Sigmoid colon (tissue), 7 donors: ENCODE results near the gene LMF1. TPM values are rescaled to one million over a fixed set of nuclear protein-coding genes. Genes with fewer than 3 reads are reported as not detected.

Source experiments
- DNase-seq: peaks from one replicate; pipeline ENCODE4 v3.0.0-alpha.2; 2019
- H3K27ac ChIP-seq, 4 donors: fragments of 200-600 bp; sonication (generic); one replicate each; pipeline ENCODE4 v1.5.1; 2016 to 2019; ENCODE audit warnings: mild to moderate bottlenecking in 1 of 4
- H3K27me3 ChIP-seq, 3 donors: fragments of 200-600 bp; sonication (generic); one replicate each; pipeline ENCODE4 v1.5.1; 2019; ENCODE audit warnings: mild to moderate bottlenecking in 1 of 3
- H3K36me3 ChIP-seq, 4 donors: fragments of 200-600 bp; sonication (generic); one replicate each; pipeline ENCODE4 v1.5.1; 2016 to 2019
- H3K4me1 ChIP-seq, 4 donors: fragments of 200-600 bp; sonication (generic); one replicate each; pipeline ENCODE4 v1.5.1; 2017 to 2019
- H3K4me3 ChIP-seq, 4 donors: fragments of 200-600 bp; sonication (generic); one replicate each; pipeline ENCODE4 v1.5.1; 2017 to 2019; ENCODE audit warnings: mild to moderate bottlenecking in 2 of 4, moderate library complexity in 1 of 4
- H3K9me3 ChIP-seq, 4 donors: fragments of 200-600 bp in 3 of 4; sonication (generic) in 3 of 4; one replicate each; pipeline versions ENCODE4 v1.5.1 to v1.6.1; 2013 to 2019
- EP300 ChIP-seq, 4 donors: sonication (generic); formaldehyde crosslinking; IDR thresholded peaks; one replicate each; pipeline ENCODE4 v1.6.1; 2017; ENCODE audit warnings: antibody characterized with exemption in 4 of 4
- POLR2A ChIP-seq, 2 donors: fragments of 450-650 bp; IDR thresholded peaks; one replicate each; pipeline ENCODE4 v1.6.1; 2016; ENCODE audit warnings: antibody characterized with exemption in 2 of 2, mild to moderate bottlenecking in 2 of 2, moderate library complexity in 2 of 2
- POLR2AphosphoS5 ChIP-seq, 4 donors: sonication (generic); formaldehyde crosslinking; IDR thresholded peaks; one replicate each; pipeline ENCODE4 v1.6.1; 2017; ENCODE audit warnings: antibody characterized with exemption in 4 of 4
- WGBS, 2 donors: extraction: QIAGEN DNeasy Blood & Tissue Kit; methylation state at CpG; one replicate each; pipeline ENCODE4 v1.1.7; 2013; 5-methylcytosine and 5-hydroxymethylcytosine counted together
- intact Hi-C: fragments of 100-400 bp; cut with DNase I; formaldehyde crosslinking; loops from one replicate; pipeline ENCODE4 v1.15.1; 2023
- polyA plus RNA-seq, 3 donors: library from polyadenylated mRNA; stranded (reverse); fragments of 200-250 nt; gene quantifications; one replicate each; pipeline ENCODE4 v1.2.3, GENCODE V29; 2013
- total RNA-seq, 4 donors: library from RNA; depleted of rRNA; stranded (reverse); fragments of >200 nt; gene quantifications; one replicate each; pipeline ENCODE4 v1.1.0, GENCODE V29; 2016
- TF ChIP-seq, protein P1 (sequence below), 4 experiments: fragments of 450-650 bp in 3 of 4; fragments of 200-600 bp in 1 of 4; IDR thresholded peaks; one replicate each; pipeline ENCODE4 v1.5.1; 2016 to 2019; ENCODE audit warnings: antibody characterized with exemption in 4 of 4, mild to moderate bottlenecking in 3 of 4, moderate library complexity in 2 of 4
- donor health status: healthy with polysubstance abuse.
- donor health status: Bipolar disorder and iron deficiency.
- donor health status: healthy.

The LMF1 gene
- total and polyA plus RNA-seq, 7 donors, result 1.2 to 34.1 (median 19.9) TPM

DNA sequence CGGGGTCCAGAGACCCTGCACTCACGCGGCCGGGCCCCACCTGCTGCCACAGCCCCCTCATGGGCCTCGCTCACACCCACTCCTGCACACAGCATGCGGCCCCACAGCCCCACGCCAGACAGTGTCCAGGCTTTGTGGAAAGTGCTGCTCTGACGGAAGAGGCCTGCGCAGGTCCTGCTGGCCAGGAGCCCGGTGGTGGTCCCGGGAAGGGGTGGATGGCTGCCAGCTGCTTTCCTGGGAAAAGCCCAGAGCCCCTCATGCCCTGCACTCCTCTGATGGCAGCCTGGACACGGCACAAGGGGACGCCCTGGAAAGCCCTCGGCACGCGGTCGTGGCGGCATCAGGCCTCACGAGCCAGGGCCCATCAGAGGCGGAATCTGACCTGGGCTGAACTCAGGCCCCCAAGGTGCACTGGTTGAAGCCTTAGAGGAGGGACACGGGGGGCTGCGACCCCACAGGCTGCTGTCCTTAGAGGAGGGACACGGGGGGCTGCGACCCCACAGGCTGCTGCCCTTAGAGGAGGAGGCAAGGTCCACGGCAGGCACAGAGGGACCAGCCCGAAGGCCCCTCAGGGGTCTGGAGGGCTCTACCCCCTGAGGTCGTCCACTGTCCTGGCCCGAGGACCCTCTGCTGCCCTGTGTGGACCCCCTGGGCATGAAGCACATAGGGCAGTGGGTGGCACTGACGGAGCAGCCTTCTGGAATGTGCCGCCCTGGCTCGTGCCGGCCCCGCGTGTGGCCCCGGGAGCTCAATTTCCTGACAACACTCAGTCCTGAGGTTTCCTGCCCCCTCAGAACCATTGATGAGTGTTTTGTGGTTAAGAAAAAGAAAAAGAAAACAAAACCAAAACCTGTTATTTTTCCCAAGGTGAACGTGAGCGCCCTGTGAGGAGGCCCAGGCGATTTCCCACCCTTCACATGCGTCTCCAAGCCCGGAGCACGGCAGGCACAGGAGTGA lies 32.9 kb upstream of the LMF1 start:
- peaks cover 0 to 21% (median 0%) of the 10 kb centered on the region in 3 donors for H3K27me3 ChIP-seq
- intact Hi-C loops, result no loop called here
- TF ChIP-seq EP300 (IDR thresholded peaks at IDR 0.05) (no peak), POLR2A (IDR thresholded peaks at IDR 0.05) (no peak), POLR2AphosphoS5 (IDR thresholded peaks at IDR 0.05) (no peak)
- TF ChIP-seq, protein P1, sequence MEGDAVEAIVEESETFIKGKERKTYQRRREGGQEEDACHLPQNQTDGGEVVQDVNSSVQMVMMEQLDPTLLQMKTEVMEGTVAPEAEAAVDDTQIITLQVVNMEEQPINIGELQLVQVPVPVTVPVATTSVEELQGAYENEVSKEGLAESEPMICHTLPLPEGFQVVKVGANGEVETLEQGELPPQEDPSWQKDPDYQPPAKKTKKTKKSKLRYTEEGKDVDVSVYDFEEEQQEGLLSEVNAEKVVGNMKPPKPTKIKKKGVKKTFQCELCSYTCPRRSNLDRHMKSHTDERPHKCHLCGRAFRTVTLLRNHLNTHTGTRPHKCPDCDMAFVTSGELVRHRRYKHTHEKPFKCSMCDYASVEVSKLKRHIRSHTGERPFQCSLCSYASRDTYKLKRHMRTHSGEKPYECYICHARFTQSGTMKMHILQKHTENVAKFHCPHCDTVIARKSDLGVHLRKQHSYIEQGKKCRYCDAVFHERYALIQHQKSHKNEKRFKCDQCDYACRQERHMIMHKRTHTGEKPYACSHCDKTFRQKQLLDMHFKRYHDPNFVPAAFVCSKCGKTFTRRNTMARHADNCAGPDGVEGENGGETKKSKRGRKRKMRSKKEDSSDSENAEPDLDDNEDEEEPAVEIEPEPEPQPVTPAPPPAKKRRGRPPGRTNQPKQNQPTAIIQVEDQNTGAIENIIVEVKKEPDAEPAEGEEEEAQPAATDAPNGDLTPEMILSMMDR (IDR thresholded peaks at IDR 0.05), result no peak
- no peaks in the 10 kb centered on the region for H3K36me3 ChIP-seq
- H3K27ac ChIP-seq, result no peak overlapping the region
- DNase-seq, result no peak
- H3K4me3 ChIP-seq, result no peak overlapping the region
- 73 to 75% methylated on average over 41 of the region's 41 CpGs for WGBS, 2 donors
- H3K9me3 ChIP-seq, result no peaks in the 10 kb centered on the region
- peaks cover 0 to 12% (median 8%) of the 10 kb centered on the region in 4 donors for H3K4me1 ChIP-seq

DNA sequence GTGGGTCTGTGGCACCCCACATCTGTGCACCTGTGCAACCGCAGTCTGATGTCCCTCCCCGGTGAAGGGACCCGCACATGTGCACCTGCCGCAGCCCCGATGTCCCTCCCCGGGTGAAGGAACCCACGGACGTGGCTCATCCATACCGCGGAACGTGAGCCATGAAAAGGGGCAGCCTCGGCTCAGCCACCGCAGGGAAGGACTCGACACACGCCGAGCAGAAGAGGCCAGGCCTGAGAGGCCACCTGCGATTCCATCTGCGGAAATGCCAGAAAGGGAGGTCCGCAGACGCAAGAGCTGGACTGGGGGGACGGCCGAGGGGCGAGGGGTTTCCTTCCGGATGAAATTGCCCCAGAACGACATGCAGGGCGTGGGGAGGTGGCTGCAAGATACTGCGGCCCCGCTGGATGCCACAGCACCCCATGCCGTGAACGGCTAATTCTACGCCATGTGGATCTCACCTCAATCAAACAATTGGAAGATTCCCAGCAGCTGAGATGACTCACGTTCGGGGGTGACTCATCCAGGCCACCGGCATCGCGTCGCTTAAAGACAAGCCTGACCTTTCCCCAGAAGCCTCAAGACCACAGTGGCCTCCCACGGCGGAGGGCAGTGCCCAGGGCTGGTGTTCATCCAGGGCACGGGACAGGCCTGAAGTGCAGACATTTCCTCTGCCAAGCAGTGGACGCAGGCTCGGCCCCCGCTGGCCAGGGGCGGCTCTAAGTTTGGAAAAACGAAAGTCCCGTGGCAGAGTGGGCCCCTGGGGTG lies 31.8 kb upstream of the LMF1 start:
- TF ChIP-seq, protein P1 (IDR thresholded peaks at IDR 0.05), result no peak
- TF ChIP-seq EP300 (IDR thresholded peaks at IDR 0.05) (no peak), POLR2A (IDR thresholded peaks at IDR 0.05) (no peak), POLR2AphosphoS5 (IDR thresholded peaks at IDR 0.05) (peak in 1 of 4 donors; percentile 38)
- intact Hi-C loops, result no loop called here
- DNase-seq, result no peak
- H3K9me3 ChIP-seq, result no peaks in the 10 kb centered on the region
- no peak overlapping the region for H3K27ac ChIP-seq
- H3K4me3 ChIP-seq, result peak overlapping the region in 1 of 4 donors; percentile 7
- no peaks in the 10 kb centered on the region for H3K36me3 ChIP-seq
- H3K27me3 ChIP-seq, result peaks cover 5 to 22% (median 7%) of the 10 kb centered on the region in 3 donors
- H3K4me1 ChIP-seq, result peaks cover 0 to 12% (median 8%) of the 10 kb centered on the region in 4 donors
- 62 to 77% methylated on average over 46 of the region's 46 CpGs for WGBS, 2 donors

DNA sequence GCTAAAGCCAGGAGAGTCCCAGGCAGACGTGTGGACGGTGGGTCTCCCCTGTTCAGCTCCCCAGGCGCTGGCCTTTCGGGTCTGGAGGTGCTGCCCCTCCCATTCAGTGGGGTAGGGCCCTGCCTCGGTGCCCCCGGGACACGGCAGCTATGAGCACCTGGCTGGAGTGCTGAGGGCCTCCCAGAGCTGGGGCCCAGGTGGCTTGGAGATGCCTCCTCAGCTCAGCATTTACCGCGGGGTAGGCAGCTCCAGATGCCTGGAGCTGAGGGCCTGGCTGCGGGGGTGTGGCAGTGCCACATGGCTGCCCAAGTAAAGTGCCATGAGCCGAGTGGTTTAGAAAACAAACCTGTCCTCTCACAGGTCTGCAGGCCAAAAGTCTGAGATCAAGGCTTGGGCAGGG lies 30.3 kb upstream of the LMF1 start:
- intact Hi-C loops, result no loop called here
- 91 to 92% methylated on average over 11 of the region's 11 CpGs for WGBS, 2 donors
- Histone ChIP-seq H3K9me3 (peaks cover 0 to 2% (median 0%) of the 10 kb centered on the region in 4 donors), H3K27me3 (peaks cover 13 to 36% (median 14%) of the 10 kb centered on the region in 3 donors), H3K27ac (no peak overlapping the region), H3K4me3 (no peak overlapping the region), H3K36me3 (no peaks in the 10 kb centered on the region), H3K4me1 (peaks cover 0 to 12% (median 8%) of the 10 kb centered on the region in 4 donors)
- DNase-seq, result no peak
- TF ChIP-seq POLR2A (IDR thresholded peaks at IDR 0.05), result no peak
- TF ChIP-seq POLR2AphosphoS5 (IDR thresholded peaks at IDR 0.05), result no peak
- TF ChIP-seq, protein P1 (IDR thresholded peaks at IDR 0.05), result no peak
- no peak for TF ChIP-seq EP300 (IDR thresholded peaks at IDR 0.05)

DNA sequence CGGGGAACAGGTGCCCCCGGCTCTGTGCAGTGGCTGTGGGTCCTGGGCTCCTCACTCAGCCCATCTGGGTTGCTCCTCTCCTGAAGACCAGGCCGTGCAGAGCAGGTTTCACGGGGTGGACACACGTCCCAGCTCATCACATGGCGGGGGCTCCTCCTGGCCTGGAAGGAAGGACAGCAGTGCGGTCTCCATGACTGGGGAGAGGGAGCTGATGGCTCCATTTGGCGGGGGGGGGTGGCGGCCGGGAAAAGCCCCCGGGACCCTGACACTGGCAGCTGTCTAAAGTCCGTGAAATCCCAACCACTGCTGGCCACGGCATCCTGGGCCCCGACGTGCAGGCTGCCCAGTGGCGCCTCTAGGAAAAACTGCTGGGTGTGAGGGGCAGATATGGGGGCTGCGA lies 29.8 kb upstream of the LMF1 start:
- no peak overlapping the region for H3K27ac ChIP-seq
- intact Hi-C loops, result no loop called here
- TF ChIP-seq, protein P1 (IDR thresholded peaks at IDR 0.05), result no peak
- no peak for TF ChIP-seq POLR2AphosphoS5 (IDR thresholded peaks at IDR 0.05)
- no peak overlapping the region for H3K4me3 ChIP-seq
- peaks cover 13 to 41% (median 14%) of the 10 kb centered on the region in 3 donors for H3K27me3 ChIP-seq
- peaks cover 0 to 12% (median 8%) of the 10 kb centered on the region in 4 donors for H3K4me1 ChIP-seq
- no peak for DNase-seq
- no peaks in the 10 kb centered on the region for H3K36me3 ChIP-seq
- H3K9me3 ChIP-seq, result peaks cover 0 to 5% (median 2%) of the 10 kb centered on the region in 4 donors
- 83 to 91% methylated on average over 17 of the region's 17 CpGs for WGBS, 2 donors
